Articular chondrocyte of knee joint (primary cell): Measurements from ENCODE around the gene DYTN. TPM values are rescaled to one million over a fixed set of nuclear protein-coding genes. Genes with fewer than 3 reads are reported as not detected.

ENCODE experiments used
- small RNA-seq: library from RNA; depleted of rRNA; stranded (forward); fragments of <200 nt; gene quantifications from one replicate; pipeline ENCODE3, GENCODE V24; 2012
- total RNA-seq: library from RNA; depleted of rRNA; stranded (reverse); fragments of >200 nt; gene quantifications from 2 replicates; pipeline ENCODE4 v1.2.3, GENCODE V29; 2012

Gene DYTN, protein sequence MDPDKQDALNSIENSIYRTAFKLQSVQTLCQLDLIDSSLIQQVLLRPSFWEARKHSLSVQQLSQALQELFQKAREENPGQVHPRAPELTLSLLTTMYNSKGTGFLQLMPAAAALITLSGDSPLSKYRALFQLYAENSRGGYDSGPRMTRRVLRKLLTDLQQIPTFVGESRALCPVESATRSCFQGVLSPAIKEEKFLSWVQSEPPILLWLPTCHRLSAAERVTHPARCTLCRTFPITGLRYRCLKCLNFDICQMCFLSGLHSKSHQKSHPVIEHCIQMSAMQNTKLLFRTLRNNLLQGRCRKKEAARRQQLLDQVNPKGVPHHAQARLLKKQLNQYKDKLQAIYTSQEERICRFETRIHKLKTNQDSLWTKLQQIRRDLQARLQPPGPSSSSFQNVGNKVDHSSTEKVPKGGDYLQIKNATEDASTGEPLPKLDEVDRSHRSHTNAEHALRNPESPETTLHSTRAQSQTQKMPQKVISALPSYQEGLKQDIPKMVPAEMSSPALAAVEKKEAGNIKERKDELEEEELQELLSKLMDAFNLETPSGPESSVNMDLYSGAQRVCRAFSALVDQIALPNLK
- not detected in 2 replicates for total RNA-seq

GRCh38 chr2:206718296-206718695, at the start of gene DYTN:
DYTN (minus strand) TSS chr2:206718396; CDS start chr2:206718279, 117 bp downstream.

GRCh38 chr2:206765242-206766056, 47.3 kb upstream of the DYTN start, which contains the start of the genes FASTKD2 and MDH1B:
FASTKD2 (plus strand) TSS chr2:206765606; CDS start chr2:206766694, 1,088 bp downstream.
MDH1B (minus strand) TSS chr2:206765328; CDS start chr2:206765271, 57 bp downstream.

GRCh38 chr2:206642075-206643025, 75.8 kb downstream of the DYTN start, which contains the start of gene FAM237A:
FAM237A (plus strand) TSS chr2:206642487; CDS start chr2:206644237, 1,750 bp downstream.

Small RNA genes lying within 50 kb of the gene (small RNA-seq; reads per million reads assigned to genes)
- gene RF00019, result not detected

Other genes starting within 250 kb of the DYTN start
- gene FAM237A, start 75.9 kb downstream of the DYTN start, total RNA-seq, result not detected in 2 replicates
- 2.3 and 2.7 TPM in 2 replicates for gene MDH1B, start 46.9 kb upstream of the DYTN start, total RNA-seq
- gene FASTKD2, start 47.2 kb upstream of the DYTN start, total RNA-seq, result 55.7 and 60.9 TPM in 2 replicates
- gene CPO, start 221.1 kb upstream of the DYTN start, total RNA-seq, result 0.32 TPM in 1 of 2 replicates, not detected in the other